Activated naive CD8-positive, alpha-beta T cell treated with anti-CD3 and anti-CD28 coated beads for 36 hours (primary cell): Measurements from ENCODE around the gene MCCC2. TPM values are rescaled to one million over a fixed set of nuclear protein-coding genes. Genes with fewer than 3 reads are reported as not detected.

Experiments used
- DNase-seq: peaks from one replicate; pipeline ENCODE4 v3.0.0; 2021
- H3K27ac Mint-ChIP-seq: one replicate; pipeline ENCODE4 v1.8.0; 2022; ENCODE audit warnings: mild to moderate bottlenecking, moderate library complexity, mixed read lengths
- H3K27me3 Mint-ChIP-seq: one replicate; pipeline ENCODE4 v1.8.0; 2022; ENCODE audit warnings: mild to moderate bottlenecking, mixed read lengths
- H3K36me3 Mint-ChIP-seq: one replicate; pipeline ENCODE4 v1.8.0; 2021; ENCODE audit warnings: mild to moderate bottlenecking, mixed read lengths
- H3K4me1 Mint-ChIP-seq: one replicate; pipeline ENCODE4 v1.8.0; 2021; ENCODE audit warnings: mixed read lengths
- H3K4me3 Mint-ChIP-seq: one replicate; pipeline ENCODE4 v1.8.0; 2022; ENCODE audit warnings: mild to moderate bottlenecking, moderate library complexity, mixed read lengths
- H3K9me3 Mint-ChIP-seq: one replicate; pipeline ENCODE4 v1.8.0; 2022; ENCODE audit warnings: mixed read lengths
- total RNA-seq, 2 experiments: library from RNA; stranded (reverse); gene quantifications; one replicate each; pipeline ENCODE4 v1.2.3, GENCODE V29; 2021

MCCC2 gene
- total RNA-seq, 2 experiments from 2014 or later = 72.6 to 74.7 TPM

DNA sequence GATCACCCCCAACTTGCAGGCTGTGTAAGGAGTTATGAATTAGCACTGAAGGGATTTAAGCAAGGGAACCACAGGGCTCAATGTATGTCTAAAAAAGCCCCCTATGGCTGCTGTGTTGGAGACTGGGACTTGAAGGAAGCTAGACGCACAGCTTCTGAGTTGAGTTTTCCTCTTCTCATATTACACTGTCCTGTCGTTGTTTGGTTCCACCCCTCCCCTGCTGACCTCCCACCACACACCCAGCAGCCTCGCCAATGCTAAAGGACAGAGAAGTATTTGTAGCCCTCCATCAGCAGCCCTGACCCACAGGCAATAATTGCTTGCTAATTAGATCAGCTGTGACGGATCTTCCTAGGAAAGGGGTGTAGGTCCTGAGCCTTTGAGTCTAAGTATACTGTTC, 116.8 kb downstream of the MCCC2 start:
- peaks cover 25% of the 10 kb centered on the region for H3K27me3 Mint-ChIP-seq
- H3K27ac Mint-ChIP-seq = no peak overlapping the region
- H3K36me3 Mint-ChIP-seq = no peaks in the 10 kb centered on the region
- no peaks in the 10 kb centered on the region for H3K9me3 Mint-ChIP-seq
- no peak overlapping the region for H3K4me3 Mint-ChIP-seq
- H3K4me1 Mint-ChIP-seq = no peaks in the 10 kb centered on the region
- no peak for DNase-seq

DNA sequence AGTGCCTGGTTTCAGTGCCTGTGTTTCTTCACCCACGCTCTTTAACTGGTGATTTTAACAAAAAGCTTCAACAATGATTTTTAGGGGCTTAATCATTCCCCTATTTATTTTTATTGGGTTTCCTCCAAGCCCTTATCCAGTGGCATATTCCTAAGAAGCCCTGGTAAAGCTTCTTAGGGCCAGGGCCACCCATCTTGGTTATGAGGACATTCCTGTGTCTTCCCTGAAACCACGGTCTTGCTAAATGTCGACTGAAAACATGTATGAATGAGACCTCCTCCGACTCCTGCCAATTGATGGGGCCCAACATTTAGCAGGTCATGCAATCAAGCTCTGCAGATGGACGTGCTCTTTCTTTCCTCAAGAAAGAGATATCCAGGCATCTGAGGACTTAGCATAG, 118.3 kb downstream of the MCCC2 start:
- no peaks in the 10 kb centered on the region for H3K4me1 Mint-ChIP-seq
- H3K27ac Mint-ChIP-seq = no peak overlapping the region

DNA sequence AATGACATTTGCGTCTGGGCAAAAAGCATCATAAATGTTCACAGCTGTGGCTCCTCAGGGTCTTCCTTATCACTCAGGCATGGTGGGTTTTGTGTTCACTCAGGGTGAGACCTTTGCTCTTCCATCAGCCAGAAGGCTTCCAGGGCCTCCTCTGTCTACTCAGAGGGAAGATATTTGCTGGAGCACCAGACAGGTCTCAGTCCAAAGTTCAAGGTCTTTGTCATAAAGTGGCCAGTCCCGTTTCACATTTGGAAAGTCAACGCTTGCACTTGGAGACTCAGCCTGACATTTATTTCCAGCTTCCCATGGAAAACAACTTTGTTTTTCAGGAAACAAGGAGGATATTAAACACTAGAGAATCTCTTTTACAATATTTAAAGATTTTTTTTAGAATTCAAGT, 119.8 kb downstream of the MCCC2 start:
- Mint-ChIP-seq H3K27ac (no peak overlapping the region), H3K9me3 (no peaks in the 10 kb centered on the region), H3K27me3 (peaks cover 25% of the 10 kb centered on the region), H3K36me3 (no peaks in the 10 kb centered on the region), H3K4me1 (no peaks in the 10 kb centered on the region), H3K4me3 (no peak overlapping the region)
- no peak for DNase-seq

More for the DNA sequence above, 118.3 kb downstream of the MCCC2 start:
- no peaks in the 10 kb centered on the region for H3K36me3 Mint-ChIP-seq
- H3K27me3 Mint-ChIP-seq = peaks cover 25% of the 10 kb centered on the region
- no peaks in the 10 kb centered on the region for H3K9me3 Mint-ChIP-seq
- H3K4me3 Mint-ChIP-seq = no peak overlapping the region
- no peak for DNase-seq

Other genes with a start within 250 kb of the MCCC2 start
- 10 to 100 TPM; 26.7 to 28.1 TPM for gene BDP1, start 131.7 kb upstream of the MCCC2 start, total RNA-seq
- gene CARTPT, start 131.9 kb downstream of the MCCC2 start, total RNA-seq = not detected